Endometrial microvascular endothelial cells (primary cell): ENCODE measurements around the gene AKIRIN2. TPM values are rescaled to one million over a fixed set of nuclear protein-coding genes. Genes with fewer than 3 reads are reported as not detected.

Experiments
- in situ Hi-C: cut with HindIII; loops from 2 replicates; pipeline ENCODE4 v1.10.0; 2017; ENCODE audit warnings: low sequenced_read_pairs, low pct_unique_long_range_greater_than_20kb; ENCODE audit errors: inconsistent ontology term
- total RNA-seq: library from RNA; depleted of rRNA; stranded (reverse); fragments of >200 nt; gene quantifications from one replicate; pipeline ENCODE4 v1.2.3, GENCODE V29; 2015; ENCODE audit errors: inconsistent ontology term

The AKIRIN2 gene
- total RNA-seq, 1 donor from 2014 or later, result 23.5 TPM

DNA sequence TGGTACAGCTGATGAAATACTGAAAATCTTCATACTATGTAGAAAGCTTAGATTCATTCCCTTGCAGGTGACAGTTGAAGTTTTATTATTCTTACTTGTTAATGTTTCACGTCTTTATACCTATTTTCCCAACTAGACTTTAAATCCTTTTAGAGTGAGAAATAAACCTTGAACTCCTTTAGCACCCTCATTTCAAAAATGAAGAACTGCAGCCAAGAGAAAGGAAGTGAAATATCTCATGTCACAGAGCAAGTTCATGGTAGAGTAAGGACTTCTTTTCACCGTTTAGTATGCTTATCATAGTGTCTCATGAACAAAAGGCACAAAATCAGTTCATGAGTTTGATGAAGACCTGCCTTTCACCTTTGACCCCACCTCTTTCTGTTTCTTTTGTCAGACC lies 73.6 kb downstream of the AKIRIN2 start:
- in situ Hi-C loops, result no loop called here

Other genes with a start within 250 kb of the AKIRIN2 start
- gene SLC35A1, start 229.3 kb downstream of the AKIRIN2 start, total RNA-seq, result 11.9 TPM
- gene RARS2, start 112.2 kb downstream of the AKIRIN2 start, total RNA-seq, result 26.7 TPM
- gene ORC3, start 112.1 kb downstream of the AKIRIN2 start, total RNA-seq, result 21.6 TPM